Gastrocnemius medialis (tissue), 4 donors: ENCODE results near the gene KMT5B. TPM values are rescaled to one million over a fixed set of nuclear protein-coding genes. Genes with fewer than 3 reads are reported as not detected.

Experiments
- ATAC-seq, 2 donors: fragments of 150-250 bp; one replicate each; pipeline ENCODE4 v1.9.1; 2016
- DNase-seq, 2 donors: peaks; one replicate each; pipeline ENCODE4 v3.0.0-alpha.2; 2019
- H3K27ac ChIP-seq, 4 donors: fragments of 200-600 bp; sonication (generic); 1 replicate in 1 of 4; 2 replicates in 3 of 4; pipeline ENCODE4 v1.5.1; 2016 to 2018; ENCODE audit warnings: mild to moderate bottlenecking in 2 of 4, moderate library complexity in 1 of 4
- H3K27me3 ChIP-seq, 3 donors: fragments of 200-600 bp; sonication (generic) in 2 of 3; 1 replicate in 1 of 3; 2 replicates in 2 of 3; pipeline versions ENCODE4 v1.5.1 to v1.6.0; 2016 to 2019; ENCODE audit warnings: mild to moderate bottlenecking in 1 of 3, moderate library complexity in 1 of 3
- H3K36me3 ChIP-seq, 2 donors: fragments of 200-600 bp; sonication (generic) in 1 of 2; one replicate each; pipeline ENCODE4 v1.5.1; 2017 to 2018
- H3K4me1 ChIP-seq, 2 donors: fragments of 200-600 bp; sonication (generic) in 1 of 2; one replicate each; pipeline ENCODE4 v1.5.1; 2016 to 2017; ENCODE audit warnings: mild to moderate bottlenecking in 2 of 2
- H3K4me3 ChIP-seq, 4 donors: fragments of 200-600 bp; sonication (generic) in 3 of 4; 1 replicate in 1 of 4; 2 replicates in 3 of 4; pipeline ENCODE4 v1.5.1; 2016 to 2019; ENCODE audit warnings: mild to moderate bottlenecking in 2 of 4
- H3K9me3 ChIP-seq, 3 donors: fragments of 200-600 bp; sonication (generic) in 2 of 3; 1 replicate in 1 of 3; 2 replicates in 2 of 3; pipeline ENCODE4 v1.5.1; 2016 to 2019
- CTCF ChIP-seq, 5 experiments: fragments of 450-650 bp in 3 of 5; fragments of 200-600 bp in 2 of 5; sonication (generic) in 2 of 5; IDR thresholded peaks in 4 of 5; conservative IDR thresholded peaks in 1 of 5; 1 replicate in 4 of 5; 2 replicates in 1 of 5; pipeline ENCODE4 v1.5.1; 2016 to 2019; ENCODE audit warnings: antibody characterized with exemption in 5 of 5, mild to moderate bottlenecking in 3 of 5, moderate library complexity in 3 of 5
- POLR2A ChIP-seq, 2 donors: fragments of 450-650 bp; IDR thresholded peaks; one replicate each; pipeline ENCODE4 v1.6.1; 2017; ENCODE audit warnings: antibody characterized with exemption in 2 of 2, mild to moderate bottlenecking in 2 of 2, moderate library complexity in 2 of 2
- in situ Hi-C, 4 donors: fragments of 200-750 bp; cut with MboI; loops; one replicate each; pipeline versions ENCODE4 v1.15.0 to v1.8.0; 2017; ENCODE audit warnings: low sequenced_read_pairs in 4 of 4
- intact Hi-C: fragments of 100-400 bp; cut with DNase I; formaldehyde crosslinking; loops from one replicate; pipeline ENCODE4 v1.15.1; 2023; ENCODE audit warnings: low total_unique reads
- total RNA-seq, 4 donors: library from RNA; depleted of rRNA; stranded (reverse); fragments of >200 nt; gene quantifications; one replicate each; pipeline versions ENCODE4 v1.1.0 to v1.2.3, GENCODE V29; 2016

The KMT5B gene
- total RNA-seq, 4 donors from 2014 or later, result 17.3 to 21.0 (median 19.2) TPM

GRCh38 chr11:68146010-68146540 lies 67.0 kb downstream of the KMT5B start:
- Histone ChIP-seq H3K27me3 (no peaks in the 10 kb centered on the region), H3K36me3 (no peaks in the 10 kb centered on the region), H3K4me1 (peaks cover 0 to 10% of the 10 kb centered on the region in 2 donors), H3K4me3 (no peak overlapping the region), H3K9me3 (no peaks in the 10 kb centered on the region), H3K27ac (peak overlapping the region in 1 of 4 donors; percentile 9)
- DNase-seq, result peak; percentile 60 to 66
- peak; percentile 62 for ATAC-seq
- intact Hi-C loops (no loop called here), in situ Hi-C loops (no loop called here)
- TF ChIP-seq POLR2A (IDR thresholded peaks at IDR 0.05) (no peak), CTCF (IDR thresholded peaks at IDR 0.05 in 4 of 5, conservative IDR thresholded peaks at IDR 0.05 in 1 of 5) (no peak)

- H3K4me3 ChIP-seq, result no peak overlapping the region
- H3K36me3 ChIP-seq, result no peaks in the 10 kb centered on the region
- peaks cover 0 to 10% of the 10 kb centered on the region in 2 donors for H3K4me1 ChIP-seq
- H3K27ac ChIP-seq, result no peak overlapping the region
- intact Hi-C loops, result no loop called here
- DNase-seq, result no peak
- no peaks in the 10 kb centered on the region for H3K9me3 ChIP-seq
- H3K27me3 ChIP-seq, result no peaks in the 10 kb centered on the region
- ATAC-seq, result no peak
- no peak for TF ChIP-seq CTCF (IDR thresholded peaks at IDR 0.05 in 4 of 5, conservative IDR thresholded peaks at IDR 0.05 in 1 of 5)
- TF ChIP-seq POLR2A (IDR thresholded peaks at IDR 0.05), result no peak
- in situ Hi-C loops, result no loop called here
Measured at GRCh38 chr11:68145120-68145866, 67.8 kb downstream of the KMT5B start.

GRCh38 chr11:68143310-68143689 lies 69.8 kb downstream of the KMT5B start:
- H3K27me3 ChIP-seq, result no peaks in the 10 kb centered on the region
- H3K36me3 ChIP-seq, result no peaks in the 10 kb centered on the region
- H3K4me3 ChIP-seq, result no peak overlapping the region
- ATAC-seq, result no peak
- peaks cover 0 to 10% of the 10 kb centered on the region in 2 donors for H3K4me1 ChIP-seq
- in situ Hi-C loops, result no loop called here
- no peak overlapping the region for H3K27ac ChIP-seq
- H3K9me3 ChIP-seq, result no peaks in the 10 kb centered on the region
- intact Hi-C loops, result no loop called here
- no peak for DNase-seq
- TF ChIP-seq CTCF (IDR thresholded peaks at IDR 0.05 in 4 of 5, conservative IDR thresholded peaks at IDR 0.05 in 1 of 5) (no peak), POLR2A (IDR thresholded peaks at IDR 0.05) (no peak)

- Histone ChIP-seq H3K9me3 (no peaks in the 10 kb centered on the region), H3K27me3 (no peaks in the 10 kb centered on the region), H3K27ac (no peak overlapping the region), H3K36me3 (no peaks in the 10 kb centered on the region), H3K4me3 (no peak overlapping the region), H3K4me1 (peaks cover 0 to 10% of the 10 kb centered on the region in 2 donors)
- intact Hi-C loops, result no loop called here
- ATAC-seq (no peak), DNase-seq (no peak)
- TF ChIP-seq CTCF (IDR thresholded peaks at IDR 0.05 in 4 of 5, conservative IDR thresholded peaks at IDR 0.05 in 1 of 5), result no peak
- TF ChIP-seq POLR2A (IDR thresholded peaks at IDR 0.05), result no peak
- in situ Hi-C loops, result no loop called here
Measured at GRCh38 chr11:68142441-68143309, 70.4 kb downstream of the KMT5B start.
